ENCODE data around the gene COL9A2.
"Not testable (repeated sequence)": the region's sequence is repeated elsewhere in the genome, so short reads cannot be mapped to it uniquely, and the experiment has no call there.

Gene COL9A2

DNA sequence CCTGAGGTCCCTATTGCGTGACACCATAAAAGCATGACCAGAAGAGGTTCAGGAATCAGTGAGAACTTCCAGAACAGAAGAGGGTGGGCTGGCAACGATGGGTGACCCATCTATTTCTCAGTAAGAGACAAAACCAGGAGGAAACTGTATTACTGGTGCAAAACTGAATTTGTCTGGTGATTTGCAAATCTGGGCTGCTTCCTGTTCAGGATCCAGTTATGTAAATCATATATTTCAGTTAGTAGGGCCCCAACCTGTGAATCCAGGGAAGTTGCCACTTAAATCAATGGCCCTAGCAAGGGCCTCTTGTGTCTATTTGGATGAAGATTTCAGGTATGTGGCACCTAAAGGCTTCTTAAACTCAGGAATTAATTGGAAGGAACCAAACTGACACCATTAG, 33.3 kb upstream of the COL9A2 start:
- TF ChIP-seq Cebpa-rat (IDR thresholded peaks at IDR 0.05): no peak
- H3K9ac ChIP-seq: no peak overlapping the region
- no peaks in the 10 kb centered on the region for H3K4me1 ChIP-seq
- H3K36me3 ChIP-seq: no peaks in the 10 kb centered on the region
- no peaks in the 10 kb centered on the region for H3K27me3 ChIP-seq
- no peaks in the 10 kb centered on the region for H3K9me3 ChIP-seq
- H3K4me2 ChIP-seq: no peak overlapping the region
- no peaks in the 10 kb centered on the region for H4K20me1 ChIP-seq
- H3K27ac ChIP-seq: no peak overlapping the region
- H3K4me3 ChIP-seq: no peak overlapping the region

GRCh38 chr1:40344597-40344996, 27.5 kb upstream of the COL9A2 start:
- Histone ChIP-seq H4K20me1 (no peaks in the 10 kb centered on the region), H3K27me3 (no peaks in the 10 kb centered on the region), H3K9ac (no peak overlapping the region), H3K4me3 (no peak overlapping the region), H3K9me3 (peaks cover 6% of the 10 kb centered on the region; the same call in 1 of the 2 replicates), H3K4me2 (no peak overlapping the region), H3K27ac (no peak overlapping the region), H3K36me3 (no peaks in the 10 kb centered on the region), H3K4me1 (no peaks in the 10 kb centered on the region)
- no peak for TF ChIP-seq Cebpa-rat (IDR thresholded peaks at IDR 0.05)

DNA sequence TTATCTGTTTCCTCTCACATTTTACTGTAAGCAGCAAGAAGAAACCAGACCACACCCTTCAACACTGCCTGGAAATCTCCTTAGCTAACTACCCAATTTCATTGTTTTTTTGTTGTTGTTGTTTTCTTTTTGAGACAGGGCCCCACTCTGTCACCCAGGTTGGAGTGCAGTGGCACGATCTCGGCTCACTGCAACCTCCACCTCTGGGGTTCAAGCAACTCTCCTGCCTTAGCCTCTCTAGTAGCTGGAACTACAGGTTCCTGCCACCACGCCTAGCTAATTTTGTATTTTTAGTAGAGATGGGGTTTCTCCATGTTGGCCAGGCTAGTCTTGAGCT, 25.3 kb upstream of the COL9A2 start:
- not testable (repeated sequence) for H3K9me3 ChIP-seq, H3K4me2 ChIP-seq, H3K36me3 ChIP-seq, H3K27ac ChIP-seq, H3K4me1 ChIP-seq, H4K20me1 ChIP-seq, H3K9ac ChIP-seq, H3K4me3 ChIP-seq, H3K27me3 ChIP-seq

GRCh38 chr1:40341491-40342380, 24.6 kb upstream of the COL9A2 start:
- Histone ChIP-seq H3K9me3 (peaks cover 6% of the 10 kb centered on the region; the same call in 1 of the 2 replicates), H3K4me2 (no peak overlapping the region), H3K27me3 (no peaks in the 10 kb centered on the region), H3K4me1 (no peaks in the 10 kb centered on the region), H3K27ac (no peak overlapping the region), H3K4me3 (no peak overlapping the region), H3K36me3 (no peaks in the 10 kb centered on the region), H4K20me1 (no peaks in the 10 kb centered on the region), H3K9ac (no peak overlapping the region)
- TF ChIP-seq Cebpa-rat (IDR thresholded peaks at IDR 0.05): no peak

- H3K4me3 ChIP-seq: no peak overlapping the region
- H4K20me1 ChIP-seq: no peaks in the 10 kb centered on the region
- no peaks in the 10 kb centered on the region for H3K4me1 ChIP-seq
- H3K9me3 ChIP-seq: peaks cover 6% of the 10 kb centered on the region; the same call in 1 of the 2 replicates
- no peaks in the 10 kb centered on the region for H3K27me3 ChIP-seq
- H3K27ac ChIP-seq: no peak overlapping the region
- no peak for TF ChIP-seq Cebpa-rat (IDR thresholded peaks at IDR 0.05)
- H3K9ac ChIP-seq: no peak overlapping the region
- no peak overlapping the region for H3K4me2 ChIP-seq
- H3K36me3 ChIP-seq: no peaks in the 10 kb centered on the region
Measured at GRCh38 chr1:40339420-40340323, 22.6 kb upstream of the COL9A2 start.

GRCh38 chr1:40338745-40339419, 21.8 kb upstream of the COL9A2 start:
- Histone ChIP-seq H3K36me3 (no peaks in the 10 kb centered on the region), H4K20me1 (no peaks in the 10 kb centered on the region), H3K9ac (no peak overlapping the region), H3K4me3 (no peak overlapping the region), H3K27ac (no peak overlapping the region), H3K4me2 (no peak overlapping the region), H3K27me3 (no peaks in the 10 kb centered on the region), H3K9me3 (peaks cover 6% of the 10 kb centered on the region; the same call in 1 of the 2 replicates), H3K4me1 (no peaks in the 10 kb centered on the region)
- 0 out of 2 replicates have a peak, but pooled peaks have one; percentile 56 for TF ChIP-seq Cebpa-rat (IDR thresholded peaks at IDR 0.05)

DNA sequence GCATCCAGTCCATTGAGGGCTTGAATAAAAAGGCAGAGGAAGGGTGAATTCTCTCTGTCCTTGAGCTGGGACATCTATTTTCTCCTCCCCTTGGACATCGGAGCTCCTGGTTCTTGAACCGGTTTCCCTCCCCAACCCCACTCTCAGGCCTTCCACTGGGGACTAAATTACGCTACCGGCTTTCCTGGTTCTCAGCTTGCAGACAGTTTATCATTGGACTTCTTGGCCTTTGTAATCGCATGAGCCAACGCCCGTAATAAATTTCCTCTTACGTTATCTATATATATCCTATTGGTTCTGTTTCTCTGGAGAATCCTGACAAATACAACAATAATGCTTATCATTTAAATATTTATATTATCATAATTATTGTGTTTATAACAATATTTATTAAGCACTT, 20.4 kb upstream of the COL9A2 start:
- H3K9me3 ChIP-seq: peaks cover 6% of the 10 kb centered on the region; the same call in 1 of the 2 replicates
- no peaks in the 10 kb centered on the region for H4K20me1 ChIP-seq
- no peaks in the 10 kb centered on the region for H3K36me3 ChIP-seq
- H3K27ac ChIP-seq: no peak overlapping the region
- H3K4me2 ChIP-seq: no peak overlapping the region
- TF ChIP-seq Cebpa-rat (IDR thresholded peaks at IDR 0.05): no peak
- H3K27me3 ChIP-seq: no peaks in the 10 kb centered on the region
- H3K9ac ChIP-seq: no peak overlapping the region
- no peak overlapping the region for H3K4me3 ChIP-seq
- no peaks in the 10 kb centered on the region for H3K4me1 ChIP-seq

DNA sequence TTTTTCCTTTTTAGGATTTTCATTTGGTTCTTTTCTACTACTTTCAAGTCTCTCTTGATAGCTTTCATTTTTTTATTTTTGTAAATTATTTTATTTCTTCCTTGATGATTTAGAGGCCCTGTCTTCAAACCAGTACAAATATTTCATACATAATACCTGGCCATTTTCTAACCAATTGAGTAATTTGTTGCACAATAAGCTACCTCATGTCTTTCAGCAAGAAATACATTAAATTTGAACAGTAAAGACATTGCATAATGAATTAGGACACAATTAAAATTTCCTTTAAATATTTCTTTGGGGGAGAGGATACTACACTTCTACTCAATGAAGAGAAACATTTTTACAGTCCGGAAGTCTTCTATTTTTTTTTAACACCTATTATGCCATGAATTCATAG, 15.6 kb upstream of the COL9A2 start:
- H3K4me2 ChIP-seq: no peak overlapping the region
- H3K27ac ChIP-seq: no peak overlapping the region
- H3K27me3 ChIP-seq: no peaks in the 10 kb centered on the region
- no peak overlapping the region for H3K9ac ChIP-seq
- TF ChIP-seq Cebpa-rat (IDR thresholded peaks at IDR 0.05): no peak
- no peaks in the 10 kb centered on the region for H3K36me3 ChIP-seq
- no peak overlapping the region for H3K4me3 ChIP-seq
- H4K20me1 ChIP-seq: no peaks in the 10 kb centered on the region
- no peaks in the 10 kb centered on the region for H3K4me1 ChIP-seq
- H3K9me3 ChIP-seq: peaks cover 9% of the 10 kb centered on the region; the same call in 1 of the 2 replicates

DNA sequence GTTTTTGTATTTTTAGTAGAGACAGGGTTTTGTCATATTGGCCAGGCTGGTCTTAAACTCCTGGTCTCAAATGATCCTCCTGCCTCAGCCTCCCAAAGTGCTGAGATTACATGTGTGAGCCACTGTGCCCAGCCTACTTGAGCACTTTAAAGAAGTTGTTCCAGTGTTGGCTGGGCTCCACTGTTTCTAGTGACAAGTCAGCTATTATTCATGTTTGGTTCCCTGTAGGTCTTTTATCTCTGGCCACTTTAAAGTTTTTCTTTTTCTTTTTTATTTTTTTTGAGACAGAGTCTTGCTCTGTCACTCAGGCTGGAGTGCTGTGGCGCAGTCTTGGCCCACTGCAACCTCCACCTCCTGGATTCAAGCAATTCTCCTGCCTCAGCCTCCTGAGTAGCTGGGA, 14.3 kb upstream of the COL9A2 start:
- H3K9ac ChIP-seq, H3K4me1 ChIP-seq, H3K27ac ChIP-seq, H3K36me3 ChIP-seq, H3K4me2 ChIP-seq, H3K27me3 ChIP-seq, H4K20me1 ChIP-seq, H3K4me3 ChIP-seq: not testable (repeated sequence)
- peaks cover 16% of the 10 kb centered on the region; the same call in 1 of the 2 replicates for H3K9me3 ChIP-seq
